ENCODE results near the gene CCDC198. TPM values are rescaled to one million over a fixed set of nuclear protein-coding genes. Genes with fewer than 3 reads are reported as not detected.

CCDC198 gene
- total and polyA plus RNA-seq, 2 experiments from 2014 or later = not detected

DNA sequence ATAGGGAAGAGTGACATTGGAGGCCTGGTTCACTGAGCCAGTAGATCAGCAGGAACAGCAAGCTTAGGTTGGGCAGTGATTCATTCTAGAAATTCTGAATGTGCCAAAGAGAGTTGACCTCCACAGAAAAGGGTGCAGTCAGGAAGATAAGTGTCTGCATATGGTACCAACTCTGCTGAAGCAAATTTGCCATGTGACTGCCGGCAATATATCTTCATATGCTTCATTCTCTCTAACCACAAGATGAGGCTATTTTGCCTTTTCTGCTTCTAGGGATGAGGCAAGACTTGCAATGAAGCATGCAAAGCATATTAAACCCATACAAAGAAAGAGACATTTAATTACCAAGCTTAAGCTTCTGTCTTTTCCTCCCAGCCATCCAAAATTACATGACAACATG is 13.6 kb downstream of the CCDC198 start:
- Histone ChIP-seq H3K27ac (ENCODE audit: low read depth) (no peak overlapping the region), H3K4me1 (ENCODE audit: insufficient read depth) (no peaks in the 10 kb centered on the region), H3K4me3 (no peak overlapping the region), H2AFZ (no peak overlapping the region), H3K4me2 (no peak overlapping the region), H3K9me2 (ENCODE audit: insufficient read depth) (no peaks in the 10 kb centered on the region), H3K27me3 (ENCODE audit: insufficient read depth) (no peaks in the 10 kb centered on the region), H3K36me3 (ENCODE audit: insufficient read depth) (no peaks in the 10 kb centered on the region), H3K79me2 (replicated peaks; ENCODE audit: insufficient read depth) (no peaks in the 10 kb centered on the region), H4K20me1 (replicated peaks; ENCODE audit: insufficient read depth) (no peaks in the 10 kb centered on the region), H3F3A (replicated peaks; ENCODE audit: low read depth) (no peaks in the 10 kb centered on the region)
- H3K27me3 Mint-ChIP-seq (ENCODE audit: insufficient read depth, low read depth, poor library complexity) = no peaks in the 10 kb centered on the region
- no peaks in the 10 kb centered on the region for H3K36me3 Mint-ChIP-seq (ENCODE audit: low read depth)
- no peaks in the 10 kb centered on the region for H3K9me3 Mint-ChIP-seq
- H3K4me3 Mint-ChIP-seq = no peak overlapping the region
- ATAC-seq = no peak
- no peak for DNase-seq (ENCODE audit: low spot score)
- no peak overlapping the region for H3K27ac Mint-ChIP-seq
- TF ChIP-seq ZNF331 (CRISPR knock-in tag; IDR thresholded peaks at IDR 0.05; ENCODE audit: low read depth) (no peak), NANOG (IDR thresholded peaks at IDR 0.05; ENCODE audit: borderline replicate concordance) (no peak), STAT1 (IDR thresholded peaks at IDR 0.05; ENCODE audit: unreplicated experiment) (no peak), EZH2phosphoT487 (IDR thresholded peaks at IDR 0.05; ENCODE audit: unreplicated experiment) (no peak), ZNF114 (CRISPR knock-in tag; IDR thresholded peaks at IDR 0.05) (no peak), POLR2AphosphoS5 (IDR thresholded peaks at IDR 0.05; ENCODE audit: low read depth) (no peak), JUNB (IDR thresholded peaks at IDR 0.05; ENCODE audit: unreplicated experiment) (no peak), CREB1 (CRISPR knock-in tag; IDR thresholded peaks at IDR 0.05; ENCODE audit: low read depth) (no peak), EZH2 (IDR thresholded peaks at IDR 0.05; ENCODE audit: low read depth, unreplicated experiment) (no peak)
- TF ChIP-seq, protein P1, sequence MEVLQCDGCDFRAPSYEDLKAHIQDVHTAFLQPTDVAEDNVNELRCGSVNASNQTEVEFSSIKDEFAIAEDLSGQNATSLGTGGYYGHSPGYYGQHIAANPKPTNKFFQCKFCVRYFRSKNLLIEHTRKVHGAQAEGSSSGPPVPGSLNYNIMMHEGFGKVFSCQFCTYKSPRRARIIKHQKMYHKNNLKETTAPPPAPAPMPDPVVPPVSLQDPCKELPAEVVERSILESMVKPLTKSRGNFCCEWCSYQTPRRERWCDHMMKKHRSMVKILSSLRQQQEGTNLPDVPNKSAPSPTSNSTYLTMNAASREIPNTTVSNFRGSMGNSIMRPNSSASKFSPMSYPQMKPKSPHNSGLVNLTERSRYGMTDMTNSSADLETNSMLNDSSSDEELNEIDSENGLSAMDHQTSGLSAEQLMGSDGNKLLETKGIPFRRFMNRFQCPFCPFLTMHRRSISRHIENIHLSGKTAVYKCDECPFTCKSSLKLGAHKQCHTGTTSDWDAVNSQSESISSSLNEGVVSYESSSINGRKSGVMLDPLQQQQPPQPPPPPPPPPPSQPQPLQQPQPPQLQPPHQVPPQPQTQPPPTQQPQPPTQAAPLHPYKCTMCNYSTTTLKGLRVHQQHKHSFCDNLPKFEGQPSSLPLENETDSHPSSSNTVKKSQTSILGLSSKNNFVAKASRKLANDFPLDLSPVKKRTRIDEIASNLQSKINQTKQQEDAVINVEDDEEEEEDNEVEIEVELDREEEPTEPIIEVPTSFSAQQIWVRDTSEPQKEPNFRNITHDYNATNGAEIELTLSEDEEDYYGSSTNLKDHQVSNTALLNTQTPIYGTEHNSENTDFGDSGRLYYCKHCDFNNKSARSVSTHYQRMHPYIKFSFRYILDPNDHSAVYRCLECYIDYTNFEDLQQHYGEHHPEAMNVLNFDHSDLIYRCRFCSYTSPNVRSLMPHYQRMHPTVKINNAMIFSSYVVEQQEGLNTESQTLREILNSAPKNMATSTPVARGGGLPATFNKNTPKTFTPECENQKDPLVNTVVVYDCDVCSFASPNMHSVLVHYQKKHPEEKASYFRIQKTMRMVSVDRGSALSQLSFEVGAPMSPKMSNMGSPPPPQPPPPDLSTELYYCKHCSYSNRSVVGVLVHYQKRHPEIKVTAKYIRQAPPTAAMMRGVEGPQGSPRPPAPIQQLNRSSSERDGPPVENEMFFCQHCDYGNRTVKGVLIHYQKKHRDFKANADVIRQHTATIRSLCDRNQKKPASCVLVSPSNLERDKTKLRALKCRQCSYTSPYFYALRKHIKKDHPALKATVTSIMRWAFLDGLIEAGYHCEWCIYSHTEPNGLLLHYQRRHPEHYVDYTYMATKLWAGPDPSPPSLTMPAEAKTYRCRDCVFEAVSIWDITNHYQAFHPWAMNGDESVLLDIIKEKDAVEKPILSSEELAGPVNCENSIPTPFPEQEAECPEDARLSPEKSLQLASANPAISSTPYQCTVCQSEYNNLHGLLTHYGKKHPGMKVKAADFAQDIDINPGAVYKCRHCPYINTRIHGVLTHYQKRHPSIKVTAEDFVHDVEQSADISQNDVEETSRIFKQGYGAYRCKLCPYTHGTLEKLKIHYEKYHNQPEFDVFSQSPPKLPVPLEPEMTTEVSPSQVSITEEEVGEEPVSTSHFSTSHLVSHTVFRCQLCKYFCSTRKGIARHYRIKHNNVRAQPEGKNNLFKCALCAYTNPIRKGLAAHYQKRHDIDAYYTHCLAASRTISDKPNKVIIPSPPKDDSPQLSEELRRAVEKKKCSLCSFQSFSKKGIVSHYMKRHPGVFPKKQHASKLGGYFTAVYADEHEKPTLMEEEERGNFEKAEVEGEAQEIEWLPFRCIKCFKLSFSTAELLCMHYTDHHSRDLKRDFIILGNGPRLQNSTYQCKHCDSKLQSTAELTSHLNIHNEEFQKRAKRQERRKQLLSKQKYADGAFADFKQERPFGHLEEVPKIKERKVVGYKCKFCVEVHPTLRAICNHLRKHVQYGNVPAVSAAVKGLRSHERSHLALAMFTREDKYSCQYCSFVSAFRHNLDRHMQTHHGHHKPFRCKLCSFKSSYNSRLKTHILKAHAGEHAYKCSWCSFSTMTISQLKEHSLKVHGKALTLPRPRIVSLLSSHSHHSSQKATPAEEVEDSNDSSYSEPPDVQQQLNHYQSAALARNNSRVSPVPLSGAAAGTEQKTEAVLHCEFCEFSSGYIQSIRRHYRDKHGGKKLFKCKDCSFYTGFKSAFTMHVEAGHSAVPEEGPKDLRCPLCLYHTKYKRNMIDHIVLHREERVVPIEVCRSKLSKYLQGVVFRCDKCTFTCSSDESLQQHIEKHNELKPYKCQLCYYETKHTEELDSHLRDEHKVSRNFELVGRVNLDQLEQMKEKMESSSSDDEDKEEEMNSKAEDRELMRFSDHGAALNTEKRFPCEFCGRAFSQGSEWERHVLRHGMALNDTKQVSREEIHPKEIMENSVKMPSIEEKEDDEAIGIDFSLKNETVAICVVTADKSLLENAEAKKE (CRISPR knock-in tag; IDR thresholded peaks at IDR 0.05) = no peak
- TF ChIP-seq, protein P2, sequence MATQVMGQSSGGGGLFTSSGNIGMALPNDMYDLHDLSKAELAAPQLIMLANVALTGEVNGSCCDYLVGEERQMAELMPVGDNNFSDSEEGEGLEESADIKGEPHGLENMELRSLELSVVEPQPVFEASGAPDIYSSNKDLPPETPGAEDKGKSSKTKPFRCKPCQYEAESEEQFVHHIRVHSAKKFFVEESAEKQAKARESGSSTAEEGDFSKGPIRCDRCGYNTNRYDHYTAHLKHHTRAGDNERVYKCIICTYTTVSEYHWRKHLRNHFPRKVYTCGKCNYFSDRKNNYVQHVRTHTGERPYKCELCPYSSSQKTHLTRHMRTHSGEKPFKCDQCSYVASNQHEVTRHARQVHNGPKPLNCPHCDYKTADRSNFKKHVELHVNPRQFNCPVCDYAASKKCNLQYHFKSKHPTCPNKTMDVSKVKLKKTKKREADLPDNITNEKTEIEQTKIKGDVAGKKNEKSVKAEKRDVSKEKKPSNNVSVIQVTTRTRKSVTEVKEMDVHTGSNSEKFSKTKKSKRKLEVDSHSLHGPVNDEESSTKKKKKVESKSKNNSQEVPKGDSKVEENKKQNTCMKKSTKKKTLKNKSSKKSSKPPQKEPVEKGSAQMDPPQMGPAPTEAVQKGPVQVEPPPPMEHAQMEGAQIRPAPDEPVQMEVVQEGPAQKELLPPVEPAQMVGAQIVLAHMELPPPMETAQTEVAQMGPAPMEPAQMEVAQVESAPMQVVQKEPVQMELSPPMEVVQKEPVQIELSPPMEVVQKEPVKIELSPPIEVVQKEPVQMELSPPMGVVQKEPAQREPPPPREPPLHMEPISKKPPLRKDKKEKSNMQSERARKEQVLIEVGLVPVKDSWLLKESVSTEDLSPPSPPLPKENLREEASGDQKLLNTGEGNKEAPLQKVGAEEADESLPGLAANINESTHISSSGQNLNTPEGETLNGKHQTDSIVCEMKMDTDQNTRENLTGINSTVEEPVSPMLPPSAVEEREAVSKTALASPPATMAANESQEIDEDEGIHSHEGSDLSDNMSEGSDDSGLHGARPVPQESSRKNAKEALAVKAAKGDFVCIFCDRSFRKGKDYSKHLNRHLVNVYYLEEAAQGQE (IDR thresholded peaks at IDR 0.05; ENCODE audit: unreplicated experiment) = no peak
- TF ChIP-seq, protein P3, sequence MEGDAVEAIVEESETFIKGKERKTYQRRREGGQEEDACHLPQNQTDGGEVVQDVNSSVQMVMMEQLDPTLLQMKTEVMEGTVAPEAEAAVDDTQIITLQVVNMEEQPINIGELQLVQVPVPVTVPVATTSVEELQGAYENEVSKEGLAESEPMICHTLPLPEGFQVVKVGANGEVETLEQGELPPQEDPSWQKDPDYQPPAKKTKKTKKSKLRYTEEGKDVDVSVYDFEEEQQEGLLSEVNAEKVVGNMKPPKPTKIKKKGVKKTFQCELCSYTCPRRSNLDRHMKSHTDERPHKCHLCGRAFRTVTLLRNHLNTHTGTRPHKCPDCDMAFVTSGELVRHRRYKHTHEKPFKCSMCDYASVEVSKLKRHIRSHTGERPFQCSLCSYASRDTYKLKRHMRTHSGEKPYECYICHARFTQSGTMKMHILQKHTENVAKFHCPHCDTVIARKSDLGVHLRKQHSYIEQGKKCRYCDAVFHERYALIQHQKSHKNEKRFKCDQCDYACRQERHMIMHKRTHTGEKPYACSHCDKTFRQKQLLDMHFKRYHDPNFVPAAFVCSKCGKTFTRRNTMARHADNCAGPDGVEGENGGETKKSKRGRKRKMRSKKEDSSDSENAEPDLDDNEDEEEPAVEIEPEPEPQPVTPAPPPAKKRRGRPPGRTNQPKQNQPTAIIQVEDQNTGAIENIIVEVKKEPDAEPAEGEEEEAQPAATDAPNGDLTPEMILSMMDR (conservative IDR thresholded peaks at IDR 0.05; ENCODE audit: low read depth in 2 of 2) = no peak
- TF ChIP-seq, protein P4, sequence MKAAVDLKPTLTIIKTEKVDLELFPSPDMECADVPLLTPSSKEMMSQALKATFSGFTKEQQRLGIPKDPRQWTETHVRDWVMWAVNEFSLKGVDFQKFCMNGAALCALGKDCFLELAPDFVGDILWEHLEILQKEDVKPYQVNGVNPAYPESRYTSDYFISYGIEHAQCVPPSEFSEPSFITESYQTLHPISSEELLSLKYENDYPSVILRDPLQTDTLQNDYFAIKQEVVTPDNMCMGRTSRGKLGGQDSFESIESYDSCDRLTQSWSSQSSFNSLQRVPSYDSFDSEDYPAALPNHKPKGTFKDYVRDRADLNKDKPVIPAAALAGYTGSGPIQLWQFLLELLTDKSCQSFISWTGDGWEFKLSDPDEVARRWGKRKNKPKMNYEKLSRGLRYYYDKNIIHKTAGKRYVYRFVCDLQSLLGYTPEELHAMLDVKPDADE (IDR thresholded peaks at IDR 0.05) = no peak
- no peaks in the 10 kb centered on the region for H3K4me1 Mint-ChIP-seq
